HL-60 (cell line): ENCODE measurements around the gene AP2A2.

Experiments used
- CTCF ChIP-seq: IDR thresholded peaks from one replicate; pipeline ENCODE4 v1.5.1; 2011; ENCODE audit warnings: low read length, control low read depth, inconsistent platforms; ENCODE audit not compliant: insufficient read depth
- POLR2AphosphoS5 ChIP-seq: IDR thresholded peaks from 2 replicates; pipeline ENCODE4 v1.6.1; 2012; ENCODE audit warnings: low read depth

DNA sequence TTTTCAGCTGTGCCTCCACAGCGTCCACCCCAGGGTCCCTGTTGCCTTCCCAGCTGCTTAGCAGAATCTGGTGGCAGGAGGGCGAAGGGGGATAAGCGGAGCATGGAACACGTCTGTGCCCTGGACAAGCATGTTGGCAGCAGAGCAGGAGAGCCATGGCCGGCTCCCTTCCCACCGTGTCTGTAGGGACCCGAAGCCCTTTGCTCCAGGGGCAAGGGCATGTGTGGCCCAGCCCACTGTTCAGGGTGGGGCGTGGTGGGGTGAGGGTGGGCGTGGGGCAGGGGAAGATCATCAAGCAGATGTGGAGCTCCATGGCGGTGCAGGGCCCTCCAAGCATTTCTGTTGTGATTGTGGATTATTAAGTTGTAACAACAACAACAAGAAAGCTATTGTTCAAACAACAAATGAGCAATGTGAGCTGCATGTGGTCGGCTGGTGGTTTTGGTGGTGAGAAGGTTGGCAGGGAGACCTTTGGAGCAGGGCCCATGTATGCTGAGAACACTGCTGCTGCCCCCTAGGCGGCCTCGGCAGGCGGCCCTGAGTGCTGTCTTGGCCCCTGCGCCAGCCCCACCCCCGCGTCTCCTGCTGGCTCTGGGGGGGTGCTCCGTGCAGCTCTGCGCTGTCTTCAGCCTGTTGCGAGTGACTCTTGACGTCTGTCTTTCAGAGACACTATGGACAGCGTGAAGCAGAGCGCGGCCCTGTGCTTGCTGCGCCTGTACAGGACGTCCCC lies 50.9 kb downstream of the AP2A2 start:
- TF ChIP-seq CTCF (no peak), POLR2AphosphoS5 (no peak)
